ENCODE data around the gene RAPGEF4. TPM values are rescaled to one million over a fixed set of nuclear protein-coding genes. Genes with fewer than 3 reads are reported as not detected.

The RAPGEF4 gene
- total and polyA plus RNA-seq, 2 of the 8 experiments (the other 6 are each of a cell fraction or from before 2014, with no cell fraction given): 1.2 to 2.6 TPM

DNA sequence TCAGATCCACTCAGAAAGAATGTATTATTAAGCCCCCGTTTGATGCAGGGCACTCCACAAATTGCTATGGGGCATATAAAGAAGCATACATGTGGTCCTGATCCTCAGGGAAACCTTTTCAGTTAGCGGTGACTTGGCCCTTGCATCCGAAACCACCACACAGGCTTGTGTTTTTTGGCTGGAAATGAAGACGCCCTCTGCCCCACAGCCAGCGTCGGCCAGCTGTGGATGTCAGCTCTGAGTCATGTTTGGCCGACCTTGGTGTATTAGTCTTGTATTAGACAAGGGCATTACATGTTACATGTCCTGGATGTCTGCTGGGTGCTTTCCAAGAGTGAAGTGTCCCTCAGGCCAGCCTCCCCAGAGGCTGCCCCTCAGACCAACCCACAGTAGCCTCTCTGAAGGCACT, 232.4 kb downstream of the RAPGEF4 start:
- Histone ChIP-seq H4K5ac (ENCODE audit: insufficient read length, low read depth, low read length) (no peak overlapping the region), H3K4ac (replicated peaks; ENCODE audit: insufficient read length, low read depth, low read length) (no peak overlapping the region), H3K4me2 (ENCODE audit: insufficient read depth in 1 of 2, low read depth in 2 of 2, low read length in 2 of 2) (no peak overlapping the region), H2AK5ac (ENCODE audit: low read depth, low read length) (no peak overlapping the region), H2BK5ac (ENCODE audit: low read depth, low read length) (no peak overlapping the region), H4K91ac (replicated peaks; ENCODE audit: insufficient read length, low read length) (no peak overlapping the region), H3K27me3 (replicated peaks in 1 of 4; ENCODE audit: control insufficient read depth in 3 of 4, extremely low read depth in 1 of 4, insufficient read depth in 3 of 4, low read length in 3 of 4) (no peaks in the 10 kb centered on the region; a peak in 1 of 7 replicates), H2BK120ac (replicated peaks; ENCODE audit: low read depth, low read length) (no peak overlapping the region), H3K27ac (ENCODE audit: low read depth, low read length) (no peak overlapping the region), H2AFZ (ENCODE audit: low read length) (no peak overlapping the region), H4K8ac (ENCODE audit: extremely low read depth, insufficient read depth, low read length) (no peak overlapping the region), H3K23ac (ENCODE audit: insufficient read length) (no peak overlapping the region), H3K79me1 (ENCODE audit: low read depth, low read length) (no peaks in the 10 kb centered on the region), H3K4me3 (ENCODE audit: extremely low read depth in 1 of 4, insufficient read depth in 2 of 4, low read depth in 3 of 4, low read length in 4 of 4) (no peak overlapping the region), H3K79me2 (ENCODE audit: control insufficient read depth in 1 of 2, insufficient read depth in 2 of 2, low read length in 2 of 2) (no peaks in the 10 kb centered on the region), H2BK15ac (ENCODE audit: low read length) (no peak overlapping the region), H3K36me3 (ENCODE audit: control insufficient read depth in 2 of 4, insufficient read depth in 4 of 4, low read length in 3 of 4) (no peaks in the 10 kb centered on the region), H2BK12ac (ENCODE audit: low read depth, low read length) (no peak overlapping the region), H3K56ac (replicated peaks; ENCODE audit: insufficient read length, low read depth, low read length) (no peak overlapping the region), H3K18ac (ENCODE audit: extremely low read depth, low read length) (no peak overlapping the region), H3K14ac (ENCODE audit: insufficient read length) (no peak overlapping the region), H2BK20ac (ENCODE audit: low read length) (no peak overlapping the region), H3K4me1 (replicated peaks in 1 of 4; ENCODE audit: control insufficient read depth in 3 of 4, insufficient read depth in 4 of 4, low read length in 3 of 4) (peaks cover 0 to 3% (median 0%) of the 10 kb centered on the region in 4 experiments; a peak in 2 of 7 replicates), H3K23me2 (ENCODE audit: low read depth, low read length) (no peaks in the 10 kb centered on the region), H3K9ac (replicated peaks in 1 of 4; ENCODE audit: extremely low read depth in 1 of 4, low read depth in 3 of 4, low read length in 3 of 4) (no peak overlapping the region), H4K20me1 (replicated peaks in 1 of 2; ENCODE audit: control insufficient read depth in 1 of 2, insufficient read depth in 2 of 2, low read length in 2 of 2) (no peaks in the 10 kb centered on the region), H3K9me3 (ENCODE audit: insufficient read depth in 2 of 2, low read depth in 1 of 2, low read length in 1 of 2) (no peaks in the 10 kb centered on the region)
- TF ChIP-seq TEAD4 (IDR thresholded peaks at IDR 0.05; ENCODE audit: low read depth, low read length): no peak
- TF ChIP-seq SUZ12 (IDR thresholded peaks at IDR 0.05; ENCODE audit: low read length): no peak
- no peak for TF ChIP-seq JUN (IDR thresholded peaks at IDR 0.05; ENCODE audit: low read depth, low read length)
- no peak for TF ChIP-seq E2F6 (IDR thresholded peaks at IDR 0.05)
- no peak for TF ChIP-seq TAF7 (optimal IDR thresholded peaks at IDR 0.05; ENCODE audit: borderline replicate concordance, low read depth, low read length)
- no peak for TF ChIP-seq PHF8 (conservative IDR thresholded peaks at IDR 0.05; ENCODE audit: low read depth, low read length)
- TF ChIP-seq RNF2 (IDR thresholded peaks at IDR 0.05; ENCODE audit: borderline replicate concordance, low read depth, low read length, missing control alignments, poor library complexity, severe bottlenecking): no peak
- TF ChIP-seq EGR1 (IDR thresholded peaks at IDR 0.05; ENCODE audit: borderline replicate concordance, low read depth, low read length): no peak
- WGBS, 2 experiments (ENCODE audit: extremely low coverage in 1 of 2, insufficient coverage in 1 of 2, insufficient read length in 1 of 2, insufficient replicate concordance in 2 of 2, low coverage in 1 of 2, low lambda C conversion rate in 2 of 2, missing lambda C conversion rate in 1 of 2): 88% methylated on average over 7 of the region's 7 CpGs; no CpG with 5 or more reads in 1 of the 2 experiments
- ChIA-PET POLR2A (ENCODE audit: partially characterized antibody) (no interaction called here), CTCF (ENCODE audit: partially characterized antibody) (interaction anchor here (1.5 to 1.9 kb wide), 3 partner anchors 30 to 155 kb away, joined by 4 to 6 read pairs (median 4); no protein-coding TSS in a partner anchor)
- FAIRE-seq: no peak
- no peak for DNase-seq (ENCODE audit: low read depth in 1 of 2, low spot score in 2 of 2)

Measured in H1 (cell line).